HepG2 (cell line): Measurements from ENCODE around the gene EXOSC6. TPM values are rescaled to one million over a fixed set of nuclear protein-coding genes. Genes with fewer than 3 reads are reported as not detected.
A peak's percentile ranks its signal among the peaks of the same experiment; 100 is the strongest.

Experiments used
- HOXA9 ChIP-seq: sonication (generic); formaldehyde crosslinking; IDR thresholded peaks from 2 replicates; pipeline ENCODE4 v1.8.1; 2022; ENCODE audit warnings: missing genetic modification reagents, mild to moderate bottlenecking, moderate library complexity, borderline replicate concordance
- ISL2 ChIP-seq: sonication (generic); formaldehyde crosslinking; IDR thresholded peaks from 2 replicates; pipeline ENCODE4 v1.5.0; 2020; ENCODE audit warnings: missing genetic modification reagents
- MAFF ChIP-seq: IDR thresholded peaks from 2 replicates; pipeline ENCODE4 v1.6.1; 2011; ENCODE audit warnings: low read depth, low read length, improper control_type of control experiment
- NR2F1 ChIP-seq, 2 experiments: fragments of 450-650 bp in 1 of 2; formaldehyde crosslinking in 1 of 2; IDR thresholded peaks; 2 replicates each; pipeline versions ENCODE4 v1.5.0 to v1.6.1; 2016 to 2020; ENCODE audit warnings: mild to moderate bottlenecking in 1 of 2, missing compliant biosample characterization in 1 of 2, missing genetic modification reagents in 1 of 2, moderate library complexity in 1 of 2
- PITX1 ChIP-seq: sonication (generic); formaldehyde crosslinking; IDR thresholded peaks from 2 replicates; pipeline ENCODE4 v1.5.1; 2020; ENCODE audit warnings: mild to moderate bottlenecking, missing genetic modification reagents
- PRMT3 ChIP-seq: sonication (generic); formaldehyde crosslinking; IDR thresholded peaks from 2 replicates; pipeline ENCODE4 v1.8.1; 2022; ENCODE audit warnings: low read depth, mild to moderate bottlenecking, moderate library complexity, missing genetic modification reagents, borderline replicate concordance
- RARG ChIP-seq: sonication (generic); formaldehyde crosslinking; IDR thresholded peaks from 2 replicates; pipeline ENCODE4 v1.4.0; 2020; ENCODE audit warnings: low read depth, mild to moderate bottlenecking, missing genetic modification reagents
- RBM22 ChIP-seq: fragments of 200-400 bp; formaldehyde crosslinking; optimal IDR thresholded peaks from 2 replicates; pipeline ENCODE3; 2017; ENCODE audit warnings: mild to moderate bottlenecking, low read length, moderate library complexity
- RFX3 ChIP-seq: IDR thresholded peaks from 2 replicates; pipeline ENCODE4 v1.6.1; 2016; ENCODE audit warnings: missing biosample characterization, missing genetic modification reagents
- RNF2 ChIP-seq: fragments of 450-650 bp; conservative IDR thresholded peaks from 2 replicates; pipeline ENCODE4 v1.6.1; 2016; ENCODE audit warnings: low read depth
- SETDB1 ChIP-seq: sonication (generic); formaldehyde crosslinking; IDR thresholded peaks from 2 replicates; pipeline ENCODE4 v1.5.1; 2020; ENCODE audit warnings: missing genetic modification reagents, mild to moderate bottlenecking, borderline replicate concordance
- SIX1 ChIP-seq: sonication (generic); formaldehyde crosslinking; IDR thresholded peaks from 2 replicates; pipeline ENCODE4 v1.4.0; 2020; ENCODE audit warnings: missing genetic modification reagents, borderline replicate concordance
- SOX6 ChIP-seq, 2 experiments: fragments of 450-650 bp in 1 of 2; sonication (generic) in 1 of 2; formaldehyde crosslinking in 1 of 2; IDR thresholded peaks; 2 replicates each; pipeline versions ENCODE4 v1.4.0 to v1.6.1; 2017 to 2020; ENCODE audit warnings: antibody characterized with exemption in 1 of 2, mild to moderate bottlenecking in 1 of 2, missing genetic modification reagents in 1 of 2
- ZFP36L1 ChIP-seq: sonication (generic); formaldehyde crosslinking; IDR thresholded peaks from 2 replicates; pipeline ENCODE4 v1.8.0; 2022; ENCODE audit warnings: mild to moderate bottlenecking, missing genetic modification reagents, moderate library complexity
- ZNF225 ChIP-seq: sonication (generic); formaldehyde crosslinking; IDR thresholded peaks from 2 replicates; pipeline ENCODE4 v1.4.0; 2020; ENCODE audit warnings: mild to moderate bottlenecking, missing genetic modification reagents
- ZNF572 ChIP-seq: sonication (generic); formaldehyde crosslinking; IDR thresholded peaks from 2 replicates; pipeline ENCODE4 v1.5.1; 2020; ENCODE audit warnings: mild to moderate bottlenecking, missing genetic modification reagents
- ZNF891 ChIP-seq: sonication (generic); formaldehyde crosslinking; IDR thresholded peaks from 2 replicates; pipeline ENCODE4 v1.5.0; 2020; ENCODE audit warnings: mild to moderate bottlenecking, missing genetic modification reagents
- polyA plus RNA-seq, 8 experiments: library from polyadenylated mRNA; depleted of rRNA in 3 of 8; stranded (reverse) in 7 of 8; unstranded in 1 of 8; fragments of >200 nt; fragmentation: Illumina TruSeq in 4 of 8; extraction: Trizol in 4 of 8; gene quantifications; 2 replicates each; pipeline versions ENCODE4 v1.2.1 to v1.2.3, GENCODE V29; 2011 to 2016; ENCODE audit warnings: low read depth in 4 of 8, missing spikeins in 1 of 8, mixed read lengths in 1 of 8; ENCODE audit not compliant: insufficient read depth in 1 of 8
- total RNA-seq, 5 experiments: library from RNA; depleted of rRNA; stranded (reverse); fragments of >200 nt; fragmentation: Illumina TruSeq; extraction: Trizol; gene quantifications; 2 replicates each; pipeline ENCODE4 v1.2.3, GENCODE V29; 2016; ENCODE audit warnings: low read depth in 1 of 5
- TF ChIP-seq, protein P1 (sequence below): sonication (generic); formaldehyde crosslinking; IDR thresholded peaks from 2 replicates; pipeline ENCODE4 v1.4.0; 2020; ENCODE audit warnings: missing genetic modification reagents
- TF ChIP-seq, protein P2 (sequence below): sonication (generic); formaldehyde crosslinking; IDR thresholded peaks from 2 replicates; pipeline ENCODE4 v1.8.0; 2022; ENCODE audit warnings: missing genetic modification reagents, mild to moderate bottlenecking, moderate library complexity, borderline replicate concordance
- TF ChIP-seq, protein P3 (sequence below): sonication (generic); formaldehyde crosslinking; IDR thresholded peaks from 2 replicates; pipeline ENCODE4 v1.8.0; 2022; ENCODE audit warnings: mild to moderate bottlenecking, missing genetic modification reagents; ENCODE audit not compliant: insufficient replicate concordance
- TF ChIP-seq, protein P4 (sequence below): sonication (generic); formaldehyde crosslinking; IDR thresholded peaks from 2 replicates; pipeline ENCODE4 v1.5.1; 2020; ENCODE audit warnings: missing genetic modification reagents, mild to moderate bottlenecking, borderline replicate concordance

The EXOSC6 gene
- total and polyA plus RNA-seq, 2 of the 13 experiments (the other 11 are each of a cell fraction or from before 2014, with no cell fraction given) = 13.1 to 39.9 TPM

GRCh38 chr16:70254180-70254964, 2.6 kb upstream of the EXOSC6 start (continued):
- TF ChIP-seq, protein P1, sequence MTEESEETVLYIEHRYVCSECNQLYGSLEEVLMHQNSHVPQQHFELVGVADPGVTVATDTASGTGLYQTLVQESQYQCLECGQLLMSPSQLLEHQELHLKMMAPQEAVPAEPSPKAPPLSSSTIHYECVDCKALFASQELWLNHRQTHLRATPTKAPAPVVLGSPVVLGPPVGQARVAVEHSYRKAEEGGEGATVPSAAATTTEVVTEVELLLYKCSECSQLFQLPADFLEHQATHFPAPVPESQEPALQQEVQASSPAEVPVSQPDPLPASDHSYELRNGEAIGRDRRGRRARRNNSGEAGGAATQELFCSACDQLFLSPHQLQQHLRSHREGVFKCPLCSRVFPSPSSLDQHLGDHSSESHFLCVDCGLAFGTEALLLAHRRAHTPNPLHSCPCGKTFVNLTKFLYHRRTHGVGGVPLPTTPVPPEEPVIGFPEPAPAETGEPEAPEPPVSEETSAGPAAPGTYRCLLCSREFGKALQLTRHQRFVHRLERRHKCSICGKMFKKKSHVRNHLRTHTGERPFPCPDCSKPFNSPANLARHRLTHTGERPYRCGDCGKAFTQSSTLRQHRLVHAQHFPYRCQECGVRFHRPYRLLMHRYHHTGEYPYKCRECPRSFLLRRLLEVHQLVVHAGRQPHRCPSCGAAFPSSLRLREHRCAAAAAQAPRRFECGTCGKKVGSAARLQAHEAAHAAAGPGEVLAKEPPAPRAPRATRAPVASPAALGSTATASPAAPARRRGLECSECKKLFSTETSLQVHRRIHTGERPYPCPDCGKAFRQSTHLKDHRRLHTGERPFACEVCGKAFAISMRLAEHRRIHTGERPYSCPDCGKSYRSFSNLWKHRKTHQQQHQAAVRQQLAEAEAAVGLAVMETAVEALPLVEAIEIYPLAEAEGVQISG (CRISPR knock-in tag) = peak; percentile 7; the same call in 1 of the 2 replicates
- TF ChIP-seq PITX1 (CRISPR knock-in tag) = no peak
- no peak for TF ChIP-seq MAFF
- no peak for TF ChIP-seq SIX1 (CRISPR knock-in tag)
- no peak for TF ChIP-seq RNF2
- TF ChIP-seq, protein P2, sequence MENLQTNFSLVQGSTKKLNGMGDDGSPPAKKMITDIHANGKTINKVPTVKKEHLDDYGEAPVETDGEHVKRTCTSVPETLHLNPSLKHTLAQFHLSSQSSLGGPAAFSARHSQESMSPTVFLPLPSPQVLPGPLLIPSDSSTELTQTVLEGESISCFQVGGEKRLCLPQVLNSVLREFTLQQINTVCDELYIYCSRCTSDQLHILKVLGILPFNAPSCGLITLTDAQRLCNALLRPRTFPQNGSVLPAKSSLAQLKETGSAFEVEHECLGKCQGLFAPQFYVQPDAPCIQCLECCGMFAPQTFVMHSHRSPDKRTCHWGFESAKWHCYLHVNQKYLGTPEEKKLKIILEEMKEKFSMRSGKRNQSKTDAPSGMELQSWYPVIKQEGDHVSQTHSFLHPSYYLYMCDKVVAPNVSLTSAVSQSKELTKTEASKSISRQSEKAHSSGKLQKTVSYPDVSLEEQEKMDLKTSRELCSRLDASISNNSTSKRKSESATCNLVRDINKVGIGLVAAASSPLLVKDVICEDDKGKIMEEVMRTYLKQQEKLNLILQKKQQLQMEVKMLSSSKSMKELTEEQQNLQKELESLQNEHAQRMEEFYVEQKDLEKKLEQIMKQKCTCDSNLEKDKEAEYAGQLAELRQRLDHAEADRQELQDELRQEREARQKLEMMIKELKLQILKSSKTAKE (CRISPR knock-in tag) = no peak
- no peak for TF ChIP-seq ZNF225
- TF ChIP-seq, protein P3, sequence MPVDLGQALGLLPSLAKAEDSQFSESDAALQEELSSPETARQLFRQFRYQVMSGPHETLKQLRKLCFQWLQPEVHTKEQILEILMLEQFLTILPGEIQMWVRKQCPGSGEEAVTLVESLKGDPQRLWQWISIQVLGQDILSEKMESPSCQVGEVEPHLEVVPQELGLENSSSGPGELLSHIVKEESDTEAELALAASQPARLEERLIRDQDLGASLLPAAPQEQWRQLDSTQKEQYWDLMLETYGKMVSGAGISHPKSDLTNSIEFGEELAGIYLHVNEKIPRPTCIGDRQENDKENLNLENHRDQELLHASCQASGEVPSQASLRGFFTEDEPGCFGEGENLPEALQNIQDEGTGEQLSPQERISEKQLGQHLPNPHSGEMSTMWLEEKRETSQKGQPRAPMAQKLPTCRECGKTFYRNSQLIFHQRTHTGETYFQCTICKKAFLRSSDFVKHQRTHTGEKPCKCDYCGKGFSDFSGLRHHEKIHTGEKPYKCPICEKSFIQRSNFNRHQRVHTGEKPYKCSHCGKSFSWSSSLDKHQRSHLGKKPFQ (CRISPR knock-in tag) = no peak
- no peak for TF ChIP-seq SOX6 (IDR thresholded peaks at IDR 0.05)
- TF ChIP-seq SOX6 (CRISPR knock-in tag; IDR thresholded peaks at IDR 0.05) = no peak
- TF ChIP-seq RBM22 = peak; percentile 82
- TF ChIP-seq ISL2 = no peak
- TF ChIP-seq ZNF891 (CRISPR knock-in tag) = peak; percentile 44; the same call in 1 of the 2 replicates
- no peak for TF ChIP-seq PRMT3 (CRISPR knock-in tag)
- TF ChIP-seq, protein P4, sequence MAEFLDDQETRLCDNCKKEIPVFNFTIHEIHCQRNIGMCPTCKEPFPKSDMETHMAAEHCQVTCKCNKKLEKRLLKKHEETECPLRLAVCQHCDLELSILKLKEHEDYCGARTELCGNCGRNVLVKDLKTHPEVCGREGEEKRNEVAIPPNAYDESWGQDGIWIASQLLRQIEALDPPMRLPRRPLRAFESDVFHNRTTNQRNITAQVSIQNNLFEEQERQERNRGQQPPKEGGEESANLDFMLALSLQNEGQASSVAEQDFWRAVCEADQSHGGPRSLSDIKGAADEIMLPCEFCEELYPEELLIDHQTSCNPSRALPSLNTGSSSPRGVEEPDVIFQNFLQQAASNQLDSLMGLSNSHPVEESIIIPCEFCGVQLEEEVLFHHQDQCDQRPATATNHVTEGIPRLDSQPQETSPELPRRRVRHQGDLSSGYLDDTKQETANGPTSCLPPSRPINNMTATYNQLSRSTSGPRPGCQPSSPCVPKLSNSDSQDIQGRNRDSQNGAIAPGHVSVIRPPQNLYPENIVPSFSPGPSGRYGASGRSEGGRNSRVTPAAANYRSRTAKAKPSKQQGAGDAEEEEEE (CRISPR knock-in tag) = no peak
- TF ChIP-seq ZFP36L1 = no peak
- TF ChIP-seq SETDB1 (CRISPR knock-in tag) = no peak
- TF ChIP-seq NR2F1 (CRISPR knock-in tag; IDR thresholded peaks at IDR 0.05) = no peak
- no peak for TF ChIP-seq RARG (CRISPR knock-in tag)
- TF ChIP-seq HOXA9 (CRISPR knock-in tag) = no peak
- TF ChIP-seq RFX3 (CRISPR knock-in tag) = no peak
- TF ChIP-seq ZNF572 (CRISPR knock-in tag) = no peak
